PC-9 (cell line): ENCODE data around the gene DPH6. TPM values are rescaled to one million over a fixed set of nuclear protein-coding genes. Genes with fewer than 3 reads are reported as not detected.

ENCODE experiments used
- BruUV-seq: library from RNA; stranded (reverse); fragments of 400-500 nt; replicated peaks from 2 replicates; lab custom pipeline; 2021; lab: Mats Ljungman, UMichigan
- CTCF ChIA-PET: fragments of 300-600 bp; sonication (Branson Sonifier 250); formaldehyde crosslinking; loops from one replicate; lab custom pipeline; 2022; ENCODE audit warnings: antibody characterized with exemption; lab: Charles Lee
- POLR2A ChIA-PET: fragments of 300-600 bp; sonication (Branson Sonifier 250); formaldehyde crosslinking; loops from one replicate; lab custom pipeline; 2022; ENCODE audit warnings: antibody characterized with exemption; ENCODE audit not compliant: unreplicated experiment; lab: Charles Lee
- DNase-seq, 2 experiments: peaks; one replicate each; pipeline versions ENCODE4 v3.0.0 to v3.0.0-alpha.2; 2015 to 2022; ENCODE audit warnings: mixed read lengths in 1 of 2
- H2AFZ ChIP-seq: fragments of 200-600 bp; sonication (generic); 2 replicates; pipeline ENCODE4 v1.8.1; 2017; ENCODE audit warnings: antibody characterized with exemption
- H3F3A ChIP-seq: fragments of 200-600 bp; sonication (generic); 2 replicates; pipeline ENCODE4 v1.8.1; 2017; ENCODE audit warnings: antibody characterized with exemption, mild to moderate bottlenecking, low read depth; ENCODE audit not compliant: insufficient read depth
- H3K27ac ChIP-seq: fragments of 200-600 bp; sonication (generic); 2 replicates; pipeline ENCODE4 v1.6.1; 2016; ENCODE audit warnings: mixed run types
- H3K27me3 ChIP-seq: fragments of 200-600 bp; sonication (generic); 2 replicates; pipeline ENCODE4 v1.6.1; 2016; ENCODE audit warnings: low read depth, mixed run types; ENCODE audit not compliant: insufficient read depth
- H3K36me3 ChIP-seq: fragments of 200-600 bp; sonication (generic); 2 replicates; pipeline ENCODE4 v1.6.1; 2016; ENCODE audit warnings: low read depth, mixed run types
- H3K4me1 ChIP-seq: fragments of 200-600 bp; sonication (generic); replicated peaks from 2 replicates; pipeline ENCODE4 v1.6.1; 2016; ENCODE audit warnings: mixed run types; ENCODE audit not compliant: insufficient read depth
- H3K4me2 ChIP-seq: fragments of 200-600 bp; sonication (generic); 2 replicates; pipeline ENCODE4 v1.6.1; 2017; ENCODE audit warnings: mixed run types
- H3K4me3 ChIP-seq: fragments of 200-600 bp; sonication (generic); 2 replicates; pipeline ENCODE4 v1.6.1; 2016; ENCODE audit warnings: mixed run types
- H3K79me2 ChIP-seq: fragments of 200-600 bp; sonication (generic); 2 replicates; pipeline ENCODE4 v1.6.1; 2017; ENCODE audit warnings: low read depth, mixed run types
- H3K9me2 ChIP-seq: fragments of 200-600 bp; sonication (generic); 2 replicates; pipeline ENCODE4 v1.8.1; 2017; ENCODE audit warnings: mild to moderate bottlenecking; ENCODE audit not compliant: insufficient read depth
- H3K9me3 ChIP-seq: fragments of 200-600 bp; sonication (generic); 2 replicates; pipeline ENCODE4 v1.8.1; 2016; ENCODE audit warnings: low read depth; ENCODE audit not compliant: insufficient read depth
- H4K20me1 ChIP-seq: fragments of 200-600 bp; sonication (generic); 2 replicates; pipeline ENCODE4 v1.8.1; 2017; ENCODE audit not compliant: insufficient read depth
- EZH2 ChIP-seq: fragments of 200-600 bp; sonication (generic); IDR thresholded peaks from 2 replicates; pipeline ENCODE4 v1.8.0; 2017; ENCODE audit warnings: antibody characterized with exemption, low read depth
- intact Hi-C: fragments of 100-400 bp; cut with micrococcal nuclease; formaldehyde crosslinking; loops from one replicate; pipeline ENCODE4 v1.10.0; 2022; ENCODE audit not compliant: unreplicated experiment
- total RNA-seq: library from RNA; stranded (reverse); gene quantifications from 2 replicates; pipeline ENCODE4 v1.2.3, GENCODE V29; 2021
- TF ChIP-seq, protein P1 (sequence below): fragments of 200-600 bp; sonication (generic); conservative IDR thresholded peaks from 2 replicates; pipeline ENCODE4 v1.6.1; 2017; ENCODE audit warnings: mixed run types, antibody characterized with exemption, mild to moderate bottlenecking, moderate library complexity

DPH6 gene
- total RNA-seq, 1 experiment from 2014 or later, result 14.8 TPM

DNA sequence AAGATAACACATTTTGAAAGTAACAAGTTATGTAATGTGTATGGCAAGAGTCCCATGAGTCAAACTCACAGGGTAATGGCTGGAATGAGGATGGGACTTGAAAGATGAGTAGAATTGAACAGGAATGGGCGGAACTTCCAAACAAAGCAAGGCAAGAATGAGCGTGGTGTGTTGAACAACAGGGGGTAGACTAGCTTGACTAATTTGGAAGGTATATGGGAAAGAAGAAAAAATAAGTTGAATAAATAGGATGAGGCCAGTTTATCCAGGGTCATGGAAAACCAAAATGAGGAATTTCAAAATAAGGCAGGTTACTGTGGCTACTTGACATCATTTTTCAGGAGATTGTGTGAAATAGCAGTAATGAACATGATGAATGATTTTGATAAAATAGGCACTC is 2.5 kb upstream of the DPH6 start:
- Histone ChIP-seq H3K36me3 (no peaks in the 10 kb centered on the region), H3K27ac (no peak overlapping the region), H3K9me2 (no peaks in the 10 kb centered on the region), H3K9me3 (no peaks in the 10 kb centered on the region), H4K20me1 (no peaks in the 10 kb centered on the region), H3K4me1 (peaks cover 10% of the 10 kb centered on the region), H3F3A (peaks cover 9% of the 10 kb centered on the region; the same call in 1 of the 2 replicates), H3K79me2 (peaks cover 10% of the 10 kb centered on the region), H2AFZ (no peak overlapping the region), H3K27me3 (no peaks in the 10 kb centered on the region), H3K4me3 (no peak overlapping the region), H3K4me2 (no peak overlapping the region)
- POLR2A ChIA-PET, result interaction anchor here (0.5 kb wide), 1 partner anchor 1601 kb away, joined by 3 read pairs; no protein-coding TSS in a partner anchor
- CTCF ChIA-PET, result no interaction called here
- no peak for TF ChIP-seq EZH2
- TF ChIP-seq, protein P1, sequence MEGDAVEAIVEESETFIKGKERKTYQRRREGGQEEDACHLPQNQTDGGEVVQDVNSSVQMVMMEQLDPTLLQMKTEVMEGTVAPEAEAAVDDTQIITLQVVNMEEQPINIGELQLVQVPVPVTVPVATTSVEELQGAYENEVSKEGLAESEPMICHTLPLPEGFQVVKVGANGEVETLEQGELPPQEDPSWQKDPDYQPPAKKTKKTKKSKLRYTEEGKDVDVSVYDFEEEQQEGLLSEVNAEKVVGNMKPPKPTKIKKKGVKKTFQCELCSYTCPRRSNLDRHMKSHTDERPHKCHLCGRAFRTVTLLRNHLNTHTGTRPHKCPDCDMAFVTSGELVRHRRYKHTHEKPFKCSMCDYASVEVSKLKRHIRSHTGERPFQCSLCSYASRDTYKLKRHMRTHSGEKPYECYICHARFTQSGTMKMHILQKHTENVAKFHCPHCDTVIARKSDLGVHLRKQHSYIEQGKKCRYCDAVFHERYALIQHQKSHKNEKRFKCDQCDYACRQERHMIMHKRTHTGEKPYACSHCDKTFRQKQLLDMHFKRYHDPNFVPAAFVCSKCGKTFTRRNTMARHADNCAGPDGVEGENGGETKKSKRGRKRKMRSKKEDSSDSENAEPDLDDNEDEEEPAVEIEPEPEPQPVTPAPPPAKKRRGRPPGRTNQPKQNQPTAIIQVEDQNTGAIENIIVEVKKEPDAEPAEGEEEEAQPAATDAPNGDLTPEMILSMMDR, result no peak
- intact Hi-C loops, result loop anchor here (5.0 kb wide), 1 partner anchor 149 kb away; no protein-coding TSS in a partner anchor
- BruUV-seq, result no TSS peak
- no peak for DNase-seq

DNA sequence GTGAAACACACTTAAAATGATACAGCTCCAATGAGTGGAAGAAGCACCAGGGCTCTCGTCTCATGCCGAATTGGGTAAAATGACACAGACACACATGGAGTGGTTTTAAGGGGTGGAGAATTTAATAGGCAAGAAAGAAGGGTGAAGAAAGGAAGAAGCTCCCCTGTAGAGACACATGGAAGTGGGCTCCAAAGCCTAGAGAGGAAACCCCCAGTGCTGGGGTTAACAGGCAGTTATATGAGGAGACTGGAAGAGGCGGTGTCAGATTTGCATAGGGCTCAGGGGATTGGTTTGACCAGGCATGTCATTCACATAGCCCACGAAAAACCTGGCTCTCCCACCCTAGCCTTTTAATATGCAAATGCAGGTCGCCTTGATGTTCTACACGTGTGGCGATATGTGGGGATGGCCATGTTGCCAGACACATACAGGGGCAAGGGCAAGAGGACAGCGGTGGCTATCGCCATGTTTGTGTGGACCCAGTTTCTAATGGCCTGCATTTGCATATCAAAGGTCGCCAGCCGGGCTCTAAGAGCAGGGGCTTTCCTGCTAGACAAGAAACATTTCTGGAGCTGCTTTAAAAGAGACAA is 1.9 kb upstream of the DPH6 start:
- ChIA-PET CTCF (no interaction called here), POLR2A (interaction anchor here (0.5 kb wide), 1 partner anchor 1601 kb away, joined by 3 read pairs; no protein-coding TSS in a partner anchor)
- no peak overlapping the region for H2AFZ ChIP-seq
- H3K36me3 ChIP-seq, result no peaks in the 10 kb centered on the region
- DNase-seq, result no peak
- no peak overlapping the region for H3K27ac ChIP-seq
- H3F3A ChIP-seq, result peaks cover 9% of the 10 kb centered on the region; the same call in 1 of the 2 replicates
- intact Hi-C loops, result loop anchor here (5.0 kb wide), 1 partner anchor 149 kb away; no protein-coding TSS in a partner anchor
- TF ChIP-seq EZH2, result no peak
- TF ChIP-seq, protein P1, result no peak
- H3K4me2 ChIP-seq, result no peak overlapping the region
- H3K9me2 ChIP-seq, result no peaks in the 10 kb centered on the region
- H3K27me3 ChIP-seq, result no peaks in the 10 kb centered on the region
- no peaks in the 10 kb centered on the region for H4K20me1 ChIP-seq
- BruUV-seq, result no TSS peak
- H3K79me2 ChIP-seq, result peaks cover 10% of the 10 kb centered on the region
- no peaks in the 10 kb centered on the region for H3K9me3 ChIP-seq
- peaks cover 10% of the 10 kb centered on the region for H3K4me1 ChIP-seq
- no peak overlapping the region for H3K4me3 ChIP-seq

GRCh38 chr15:35546511-35547381 is 781 bp upstream of the DPH6 start:
- TF ChIP-seq, protein P1, result no peak
- TF ChIP-seq EZH2, result no peak
- Histone ChIP-seq H3K4me1 (peaks cover 10% of the 10 kb centered on the region), H3F3A (peaks cover 9% of the 10 kb centered on the region; the same call in 1 of the 2 replicates), H3K4me2 (peak overlapping the region; percentile 80), H3K9me2 (no peaks in the 10 kb centered on the region), H3K9me3 (no peaks in the 10 kb centered on the region), H3K27ac (peak overlapping the region; percentile 94), H3K36me3 (no peaks in the 10 kb centered on the region), H3K27me3 (no peaks in the 10 kb centered on the region), H3K79me2 (peaks cover 10% of the 10 kb centered on the region), H4K20me1 (no peaks in the 10 kb centered on the region), H2AFZ (peak overlapping the region; percentile 86), H3K4me3 (peak overlapping the region; percentile 72)
- intact Hi-C loops, result loop anchor here (5.0 kb wide), 1 partner anchor 151 kb away; no protein-coding TSS in a partner anchor
- BruUV-seq, result no TSS peak
- CTCF ChIA-PET, result no interaction called here
- POLR2A ChIA-PET, result interaction anchor here (0.5 kb wide), 1 partner anchor 12 kb away, joined by 5 read pairs; no protein-coding TSS in a partner anchor
- no peak for DNase-seq
